KG1 (cell line): ENCODE data around the gene UGCG.
A peak's percentile ranks its signal among the peaks of the same experiment; 100 is the strongest.
"Not testable (repeated sequence)": the region's sequence is repeated elsewhere in the genome, so short reads cannot be mapped to it uniquely, and the experiment has no call there.

Experiments
- DNase-seq: peaks from one replicate; lab custom pipeline; 2025; lab: John Stamatoyannopoulos, UW

UGCG gene

GRCh38 chr9:111920531-111920930 lies 23.9 kb downstream of the UGCG start:
- no peak for DNase-seq

DNA sequence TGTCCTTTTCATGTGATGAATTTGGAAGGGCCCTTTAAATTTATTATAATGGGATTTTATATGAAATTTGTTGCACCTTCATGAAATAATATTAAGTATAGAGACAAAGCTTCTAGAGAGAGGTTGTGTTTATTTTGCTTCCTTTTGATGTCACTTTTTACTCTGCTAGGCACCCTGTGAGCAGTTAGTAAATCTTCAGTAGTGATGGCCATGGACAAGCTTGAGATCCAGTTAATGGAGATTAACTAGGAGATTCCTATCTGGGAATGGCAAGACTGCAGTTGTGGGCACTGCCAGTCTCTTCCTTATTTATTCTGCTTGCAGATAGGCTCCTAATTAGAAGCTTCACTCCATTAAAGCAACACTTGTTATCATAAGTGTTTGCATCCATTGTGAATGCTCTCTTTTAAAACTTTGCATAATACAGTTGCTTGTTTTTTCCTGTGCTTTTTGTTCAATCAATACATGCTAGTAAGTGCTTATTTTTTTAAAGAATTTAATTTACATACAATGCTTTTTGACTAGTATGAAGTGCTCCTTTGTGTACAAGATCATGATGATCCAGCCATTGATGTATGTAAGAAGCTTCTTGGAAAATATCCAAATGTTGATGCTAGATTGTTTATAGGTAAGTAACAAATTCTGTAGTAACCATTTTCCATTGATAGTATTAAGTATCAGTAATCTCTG lies 25.9 kb downstream of the UGCG start:
- DNase-seq, result no peak

DNA sequence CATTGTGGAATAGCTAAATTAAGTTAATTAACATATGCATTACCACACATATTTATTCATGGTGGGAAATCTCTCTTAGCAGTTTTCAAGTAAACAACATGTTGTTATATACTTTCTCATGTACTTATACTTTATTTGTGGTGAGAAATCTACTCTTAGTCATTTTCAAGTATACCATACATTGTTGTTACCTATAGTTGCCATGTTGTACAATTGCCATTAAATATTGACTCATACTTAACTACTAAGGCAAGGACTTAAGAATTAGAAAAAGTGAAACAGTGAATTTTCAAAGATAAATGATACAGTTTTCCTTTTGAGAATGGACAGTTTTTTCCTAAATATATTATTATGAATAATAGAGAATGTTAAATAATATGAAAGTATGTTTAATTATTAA lies 27.7 kb downstream of the UGCG start:
- no peak for DNase-seq

DNA sequence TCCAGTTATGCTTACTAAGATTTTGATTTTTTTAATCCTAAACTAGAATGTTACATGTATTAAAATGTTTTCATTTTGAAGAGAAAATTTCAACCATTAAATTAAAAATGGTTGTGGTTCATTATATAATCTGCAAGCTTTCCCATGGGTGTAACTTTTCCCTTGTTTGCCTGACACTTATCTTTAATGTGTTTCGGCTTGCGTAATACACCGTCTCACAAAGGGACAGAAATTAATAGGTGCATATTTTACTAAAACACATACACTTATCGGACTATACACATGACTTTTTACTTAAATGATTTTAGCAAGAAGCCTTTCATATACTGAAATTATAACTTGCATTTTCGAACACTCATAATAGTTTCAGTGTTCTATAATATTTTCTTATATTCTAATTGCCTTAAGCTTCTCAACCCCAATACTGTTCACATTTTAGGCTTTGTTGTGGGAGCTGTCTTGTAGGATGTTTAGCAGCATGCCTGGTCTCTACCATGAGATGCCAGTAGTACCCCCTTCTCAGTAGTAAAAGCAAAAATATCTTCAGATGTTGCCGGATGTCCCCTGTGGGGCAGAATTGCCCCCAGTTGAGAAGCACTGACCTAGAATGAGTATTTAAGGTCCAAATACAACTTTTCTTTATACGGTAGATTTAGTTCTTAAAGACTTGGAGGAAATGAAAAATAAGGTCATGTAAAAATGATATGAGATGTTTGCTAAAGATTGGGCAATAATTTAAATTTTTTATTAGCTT lies 28.6 kb downstream of the UGCG start:
- DNase-seq, result no peak

GRCh38 chr9:111925784-111926183 lies 29.2 kb downstream of the UGCG start:
- DNase-seq, result no peak

DNA sequence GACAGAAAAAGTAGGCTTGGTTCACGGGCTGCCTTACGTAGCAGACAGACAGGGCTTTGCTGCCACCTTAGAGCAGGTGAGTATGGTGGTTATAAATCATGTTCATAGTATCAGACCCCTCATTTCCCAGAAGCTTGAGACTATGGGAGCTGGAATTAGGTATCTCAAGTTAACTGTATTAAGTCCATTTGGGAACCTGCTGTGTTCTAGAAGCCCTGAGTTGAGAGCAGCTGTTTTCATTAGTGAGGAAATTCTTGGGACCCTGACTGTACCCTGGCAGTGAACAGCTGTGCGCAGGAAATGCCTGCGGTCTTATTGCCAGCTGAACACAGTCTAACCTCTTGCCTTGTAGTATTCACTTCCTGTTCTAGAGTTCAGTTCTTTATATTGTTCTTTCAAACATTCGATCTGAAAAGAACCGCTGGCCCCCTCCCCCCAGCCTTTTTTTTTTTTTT lies 29.8 kb downstream of the UGCG start:
- DNase-seq, result peak; percentile 33

DNA sequence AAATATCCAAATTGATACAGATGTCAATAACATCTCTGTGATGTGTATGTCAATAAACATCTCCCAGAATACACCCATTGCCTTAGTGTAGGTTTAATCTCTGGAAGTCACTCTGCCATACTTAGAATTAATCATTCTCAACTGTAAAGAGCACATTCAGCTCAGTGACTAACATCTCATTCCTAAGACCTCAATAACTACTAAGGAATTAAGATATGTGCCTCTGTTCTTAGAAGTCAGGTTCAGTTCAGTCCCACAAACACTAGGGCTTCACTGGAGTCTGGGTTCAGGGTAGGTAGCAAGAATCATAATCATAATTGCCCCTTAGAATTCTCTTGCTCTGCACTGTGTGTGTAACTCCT lies 31.7 kb downstream of the UGCG start:
- no peak for DNase-seq

- DNase-seq, result no peak
Measured at GRCh38 chr9:111934747-111935146, 38.1 kb downstream of the UGCG start.

- DNase-seq, result no peak
Measured at GRCh38 chr9:111936391-111936790, 39.8 kb downstream of the UGCG start.

DNA sequence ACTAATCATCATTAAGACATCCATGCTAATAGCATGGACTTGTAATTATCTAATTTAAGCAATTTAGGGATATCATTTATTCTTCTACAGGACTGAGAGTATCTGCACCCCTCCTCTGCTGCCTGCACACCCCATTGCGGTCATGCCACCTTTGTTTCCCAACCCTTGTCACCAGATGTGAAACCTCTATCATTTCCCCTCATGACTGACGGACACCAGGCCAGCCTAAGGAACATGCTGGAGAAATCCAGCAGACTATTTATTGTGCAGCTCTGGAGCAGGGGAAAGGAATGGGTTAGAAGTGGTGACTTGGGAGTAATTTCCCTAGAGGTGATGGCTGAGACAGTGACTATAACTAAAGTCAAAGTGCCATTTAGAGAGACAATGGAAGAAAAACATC lies 40.7 kb downstream of the UGCG start:
- DNase-seq, result no peak

GRCh38 chr9:111937781-111938426 lies 41.3 kb downstream of the UGCG start:
- no peak for DNase-seq

DNA sequence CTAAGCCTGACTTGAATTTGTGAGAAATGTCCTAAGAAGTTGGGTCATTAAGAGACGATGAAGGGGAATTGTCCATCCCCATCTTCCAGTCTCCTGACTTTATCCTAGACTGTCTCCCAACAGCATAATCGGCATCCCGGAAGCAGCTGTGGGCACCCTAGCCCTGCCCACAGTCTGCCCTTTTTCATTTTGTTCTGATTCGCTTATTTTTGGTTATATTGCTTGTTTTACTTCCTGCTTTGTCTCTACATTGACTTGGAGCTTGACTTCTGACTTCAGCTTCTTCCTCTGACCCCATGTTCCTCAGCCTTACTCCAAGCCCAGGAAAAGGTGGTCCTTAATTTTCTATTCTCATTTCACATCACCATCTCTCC lies 41.8 kb downstream of the UGCG start:
- DNase-seq, result no peak

DNA sequence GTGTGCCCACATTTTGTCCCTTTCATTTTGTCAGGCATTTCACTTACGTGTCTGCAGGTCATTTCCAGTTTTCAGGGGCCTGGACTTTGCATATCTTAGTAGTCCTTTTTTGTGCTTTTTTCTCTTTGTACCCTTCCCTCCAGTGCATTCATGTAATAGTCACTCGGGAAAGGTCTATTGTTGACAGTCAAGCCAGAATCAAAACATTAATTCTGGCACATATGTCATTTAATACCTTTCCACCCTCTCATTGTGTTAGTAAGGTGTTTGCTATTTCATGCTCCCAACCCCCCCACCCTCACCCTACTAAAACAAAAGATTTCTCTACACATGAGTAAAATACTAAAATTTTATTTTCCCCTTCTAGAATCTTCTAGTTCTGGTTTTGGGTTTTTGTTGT lies 42.7 kb downstream of the UGCG start:
- DNase-seq, result no peak

DNA sequence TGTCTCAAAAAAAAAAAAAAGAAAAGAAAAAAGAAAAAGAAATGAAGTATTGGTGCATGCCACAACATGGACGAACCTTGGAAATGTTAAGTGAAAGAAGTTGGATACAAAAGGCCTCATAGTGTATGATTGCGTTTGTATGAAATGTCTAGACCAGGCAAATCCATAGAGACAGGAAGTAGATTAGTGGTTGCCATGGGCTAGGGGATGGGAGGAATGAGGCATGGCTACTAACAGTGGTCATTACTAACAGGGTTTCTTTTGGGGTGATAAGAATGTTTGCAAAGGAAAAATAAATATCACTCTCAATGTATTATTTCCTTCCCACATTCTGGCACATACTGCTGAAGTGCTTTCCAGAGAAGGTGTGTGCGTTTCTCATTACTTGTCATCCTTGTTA lies 44.1 kb downstream of the UGCG start:
- no peak for DNase-seq

DNA sequence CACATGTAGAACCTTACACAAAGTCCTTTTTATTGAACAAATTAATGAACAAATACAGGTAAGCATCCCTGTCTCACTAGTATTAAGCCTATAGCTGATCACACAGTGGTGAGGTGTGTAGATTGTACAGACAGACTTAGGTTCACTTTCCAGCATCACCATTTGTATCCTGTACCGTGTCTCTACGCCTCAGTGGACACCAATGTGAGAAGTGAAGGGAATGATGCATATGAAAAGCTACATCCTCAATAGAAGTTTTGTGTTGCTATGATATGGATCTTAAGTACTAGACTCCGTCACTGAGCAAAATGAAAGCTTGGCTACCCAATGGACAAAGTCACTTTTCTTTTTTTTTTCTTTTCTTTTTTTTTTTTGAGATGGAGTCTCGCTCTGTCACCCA lies 46.6 kb downstream of the UGCG start:
- no peak for DNase-seq

GRCh38 chr9:111943746-111944145 lies 47.1 kb downstream of the UGCG start:
- DNase-seq, result no peak

DNA sequence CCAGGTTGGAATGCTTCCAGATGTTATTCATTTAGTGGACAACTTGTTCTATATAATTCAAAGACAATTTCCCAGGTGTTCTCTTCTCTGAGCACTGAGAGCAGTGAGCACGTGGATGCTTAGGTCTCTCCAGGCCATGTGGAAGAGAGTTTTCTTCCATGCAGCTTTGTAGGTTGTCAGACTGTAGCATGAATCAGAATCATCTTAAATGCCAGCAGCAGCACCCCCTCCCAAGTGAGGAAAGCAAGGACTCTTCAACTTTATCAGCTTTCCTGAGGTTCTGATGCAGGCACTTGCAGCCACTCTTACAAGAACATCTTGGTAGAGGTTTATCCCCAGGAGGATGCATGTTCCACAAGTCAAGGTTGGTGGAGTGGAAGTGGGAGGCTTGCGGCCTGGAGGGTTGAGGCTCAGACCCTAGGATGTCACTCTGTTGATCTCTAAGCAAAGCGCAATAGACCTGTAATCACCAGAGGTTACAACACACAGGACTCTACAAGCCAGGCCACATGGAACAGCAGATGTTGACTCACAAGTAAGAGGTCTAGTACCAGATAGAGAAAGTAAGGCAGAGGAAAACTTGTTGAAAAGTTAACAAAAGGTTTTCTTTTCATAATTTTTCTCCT lies 47.7 kb downstream of the UGCG start:
- no peak for DNase-seq

GRCh38 chr9:111945216-111945615 lies 48.6 kb downstream of the UGCG start:
- DNase-seq, result no peak

DNA sequence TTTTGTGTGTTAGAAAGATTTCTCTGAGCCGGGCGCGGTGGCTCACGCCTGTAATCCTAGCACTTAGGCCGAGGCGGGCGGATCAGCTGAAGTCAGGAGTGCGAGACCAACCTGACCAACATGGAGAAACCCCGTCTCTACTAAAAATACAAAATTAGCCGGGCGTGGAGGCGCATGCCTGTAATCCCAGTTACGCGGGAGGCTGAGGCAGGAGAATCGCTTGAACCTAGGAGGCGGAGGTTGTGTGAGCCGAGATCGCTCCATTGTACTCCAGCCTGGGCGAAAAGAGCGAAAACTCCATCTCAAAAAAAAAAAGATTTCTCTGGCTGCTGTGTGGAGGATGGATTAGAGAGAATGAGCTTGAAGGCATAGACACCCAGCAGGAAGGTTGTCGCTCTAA lies 51.5 kb downstream of the UGCG start:
- DNase-seq, result not testable (repeated sequence)

DNA sequence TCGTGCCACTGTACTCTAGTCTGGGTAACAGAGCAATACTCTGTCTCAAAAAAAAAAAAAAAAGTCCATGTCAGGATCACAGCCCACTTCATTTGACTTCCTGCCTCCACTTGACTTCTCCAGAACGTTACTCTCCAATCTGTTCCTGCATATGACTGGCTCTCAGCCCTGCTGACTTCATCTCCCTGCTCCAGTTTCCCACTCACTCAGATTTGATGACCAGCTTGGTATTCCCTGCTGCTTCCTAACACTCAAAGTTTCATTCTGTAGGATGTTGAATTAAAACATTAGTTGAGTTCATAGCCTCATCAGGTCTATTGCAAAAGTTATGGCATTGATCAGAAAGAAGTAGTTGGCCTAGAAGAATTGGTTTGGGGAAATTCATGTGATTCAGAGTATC lies 52.3 kb downstream of the UGCG start:
- DNase-seq, result no peak

DNA sequence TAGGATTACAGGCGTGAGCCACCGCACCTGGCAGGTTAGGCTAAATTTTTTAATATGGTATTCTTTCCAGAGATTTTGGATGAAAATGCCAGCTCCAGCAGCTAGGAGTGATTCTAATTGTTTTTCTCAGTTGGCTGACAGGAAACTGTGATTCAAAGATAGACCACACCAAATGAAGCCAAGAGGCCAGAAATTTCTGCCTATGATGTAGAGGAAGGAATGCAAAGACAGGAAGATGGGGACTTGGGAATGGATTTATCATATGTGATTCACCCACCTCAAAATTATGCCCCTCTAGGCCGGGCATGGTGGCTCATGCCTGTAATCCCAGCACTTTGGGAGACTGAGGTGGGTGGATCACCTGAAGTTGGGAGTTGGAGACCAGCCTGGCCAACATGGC lies 53.3 kb downstream of the UGCG start:
- no peak for DNase-seq

- no peak for DNase-seq
Measured at GRCh38 chr9:111952559-111952958, 55.9 kb downstream of the UGCG start.

DNA sequence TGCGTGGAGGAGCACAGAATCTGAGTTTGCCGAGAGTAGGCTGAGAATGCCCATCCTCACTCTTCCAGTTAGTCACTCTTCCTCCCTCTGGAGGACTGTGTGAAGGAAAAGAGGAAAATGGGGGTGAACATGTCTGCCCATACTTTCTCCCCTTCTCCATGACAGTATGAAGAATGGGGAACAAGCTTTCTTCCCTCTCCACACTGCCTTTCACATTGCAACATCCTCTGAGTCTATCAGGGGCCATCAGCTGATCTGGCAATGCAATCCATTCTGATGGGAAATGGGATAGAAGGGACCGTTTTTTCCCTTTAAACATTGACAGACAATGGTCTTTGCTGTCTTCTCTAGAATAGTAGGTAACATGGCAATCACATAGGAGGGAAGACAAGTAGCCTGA lies 56.8 kb downstream of the UGCG start:
- no peak for DNase-seq
